DND-41 (cell line): ENCODE measurements around the gene PABPC1L.

Experiments
- ATAC-seq: fragments of 200-7000 bp; cut with Tn5 transposase; 3 replicates; pipeline ENCODE4 v1.9.1; 2021; ENCODE audit warnings: low read depth; ENCODE audit not compliant: insufficient read depth
- DNase-seq: peaks from one replicate; pipeline ENCODE4 v3.0.0-alpha.2; 2020
- H2AFZ ChIP-seq: 2 replicates; pipeline ENCODE4 v1.6.0; 2012; ENCODE audit warnings: low read depth, low read length
- H3K27ac ChIP-seq: 2 replicates; pipeline ENCODE4 v1.5.1; 2012; ENCODE audit warnings: low read length, inconsistent platforms
- H3K27me3 ChIP-seq: fragments of 200-600 bp; sonication (generic); 2 replicates; pipeline ENCODE4 v1.6.0; 2012; ENCODE audit warnings: low read length, mild to moderate bottlenecking, inconsistent platforms; ENCODE audit not compliant: insufficient read depth, poor library complexity
- H3K36me3 ChIP-seq: 2 replicates; pipeline ENCODE4 v1.5.1; 2012; ENCODE audit warnings: low read length, inconsistent platforms; ENCODE audit not compliant: insufficient read depth
- H3K4me1 ChIP-seq: 2 replicates; pipeline ENCODE4 v1.5.1; 2012; ENCODE audit warnings: mild to moderate bottlenecking, low read length; ENCODE audit not compliant: insufficient read depth
- H3K4me2 ChIP-seq: 2 replicates; pipeline ENCODE4 v1.6.0; 2012; ENCODE audit warnings: mild to moderate bottlenecking, moderate library complexity, low read length, inconsistent platforms; ENCODE audit not compliant: insufficient read depth
- H3K4me3 ChIP-seq, 2 experiments: fragments of 200-600 bp in 1 of 2; shearing (Covaris generic) in 1 of 2; 2 replicates each; pipeline ENCODE4 v1.5.1; 2012 to 2016; ENCODE audit warnings: inconsistent platforms in 2 of 2, low read length in 2 of 2, mild to moderate bottlenecking in 2 of 2, low read depth in 1 of 2, moderate library complexity in 1 of 2
- H3K79me2 ChIP-seq: 2 replicates; pipeline ENCODE4 v1.6.0; 2012; ENCODE audit warnings: low read length, inconsistent platforms; ENCODE audit not compliant: insufficient read depth
- H3K9ac ChIP-seq: 2 replicates; pipeline ENCODE4 v1.6.0; 2012; ENCODE audit warnings: low read depth, mild to moderate bottlenecking, inconsistent platforms, low read length, moderate library complexity
- H3K9me3 ChIP-seq: 2 replicates; pipeline ENCODE4 v1.5.1; 2012; ENCODE audit warnings: low read length, moderate library complexity, mild to moderate bottlenecking, inconsistent platforms; ENCODE audit not compliant: insufficient read depth, severe bottlenecking
- H4K20me1 ChIP-seq: 2 replicates; pipeline ENCODE4 v1.6.0; 2012; ENCODE audit warnings: low read length; ENCODE audit not compliant: insufficient read depth
- EZH2 ChIP-seq: IDR thresholded peaks from 3 replicates; pipeline ENCODE4 v1.6.1; 2012; ENCODE audit warnings: borderline replicate concordance, low read depth, mild to moderate bottlenecking, moderate library complexity, low read length, inconsistent platforms; ENCODE audit not compliant: severe bottlenecking
- TF ChIP-seq, protein P1 (sequence below): IDR thresholded peaks from 2 replicates; pipeline ENCODE4 v1.5.1; 2012; ENCODE audit warnings: borderline replicate concordance, low read length, moderate library complexity, mild to moderate bottlenecking; ENCODE audit not compliant: poor library complexity, severe bottlenecking; ENCODE audit errors: extremely low read depth

The PABPC1L gene

DNA sequence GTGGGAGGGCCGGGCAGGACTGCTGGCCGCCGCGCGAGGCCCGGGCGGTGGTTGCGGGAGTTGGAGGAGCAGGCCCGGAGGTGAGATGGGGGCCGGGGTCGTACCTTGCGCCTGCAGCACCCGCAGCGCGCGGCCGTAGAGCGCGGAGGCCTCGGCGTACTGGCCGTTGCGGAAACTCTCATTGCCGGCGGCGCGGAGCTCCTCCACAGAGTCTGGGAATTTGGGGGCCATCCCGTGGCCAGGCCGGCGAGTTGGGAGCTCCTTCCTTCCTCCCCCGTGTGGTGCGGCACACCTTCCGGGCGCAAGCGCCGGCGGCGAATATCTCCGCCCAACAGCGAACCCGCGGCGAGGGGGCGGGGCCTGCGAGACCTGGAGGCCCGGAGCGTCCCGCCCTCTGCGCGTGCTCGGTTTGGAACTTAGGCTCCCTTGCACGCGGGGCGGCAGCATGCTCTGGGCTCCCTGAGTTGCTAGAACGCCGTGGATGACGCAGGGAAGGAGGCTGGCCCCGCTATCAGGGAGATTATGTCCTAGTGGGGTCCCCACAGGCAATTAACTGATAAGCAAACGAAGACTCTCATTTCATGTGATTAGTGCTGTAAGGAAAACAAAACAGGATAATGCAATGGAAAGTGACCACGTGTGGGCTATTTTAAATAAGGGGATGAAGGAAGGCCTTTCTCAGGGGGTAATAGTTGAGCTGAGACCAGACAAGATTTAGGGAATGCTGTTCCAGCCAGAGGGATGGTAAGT, 50.4 kb downstream of the PABPC1L start, which contains the start of gene TOMM34:
Gene TOMM34 (minus strand): TSS at position 295 of the 750 bp plus-strand sequence. CDS start 64 bp downstream, at position 231.
- Histone ChIP-seq H2AFZ (peak within 1 kb of the TSS; percentile 81), H3K36me3 (peaks cover 31% of the 10 kb centered on the region), H3K4me1 (peaks cover 40% of the 10 kb centered on the region), H3K27ac (peak within 1 kb of the TSS; percentile 68), H3K79me2 (peaks cover 42% of the 10 kb centered on the region), H3K4me2 (peak within 1 kb of the TSS; percentile 90), H3K9ac (peak within 1 kb of the TSS; percentile 62), H3K4me3 (peak within 1 kb of the TSS; percentile 50 to 72), H4K20me1 (peaks cover 14% of the 10 kb centered on the region; the same call in 1 of the 2 replicates), H3K27me3 (no peaks in the 10 kb centered on the region), H3K9me3 (no peaks in the 10 kb centered on the region)
- ATAC-seq (peak; percentile 97), DNase-seq (peak; percentile 97)
- TF ChIP-seq, protein P1, sequence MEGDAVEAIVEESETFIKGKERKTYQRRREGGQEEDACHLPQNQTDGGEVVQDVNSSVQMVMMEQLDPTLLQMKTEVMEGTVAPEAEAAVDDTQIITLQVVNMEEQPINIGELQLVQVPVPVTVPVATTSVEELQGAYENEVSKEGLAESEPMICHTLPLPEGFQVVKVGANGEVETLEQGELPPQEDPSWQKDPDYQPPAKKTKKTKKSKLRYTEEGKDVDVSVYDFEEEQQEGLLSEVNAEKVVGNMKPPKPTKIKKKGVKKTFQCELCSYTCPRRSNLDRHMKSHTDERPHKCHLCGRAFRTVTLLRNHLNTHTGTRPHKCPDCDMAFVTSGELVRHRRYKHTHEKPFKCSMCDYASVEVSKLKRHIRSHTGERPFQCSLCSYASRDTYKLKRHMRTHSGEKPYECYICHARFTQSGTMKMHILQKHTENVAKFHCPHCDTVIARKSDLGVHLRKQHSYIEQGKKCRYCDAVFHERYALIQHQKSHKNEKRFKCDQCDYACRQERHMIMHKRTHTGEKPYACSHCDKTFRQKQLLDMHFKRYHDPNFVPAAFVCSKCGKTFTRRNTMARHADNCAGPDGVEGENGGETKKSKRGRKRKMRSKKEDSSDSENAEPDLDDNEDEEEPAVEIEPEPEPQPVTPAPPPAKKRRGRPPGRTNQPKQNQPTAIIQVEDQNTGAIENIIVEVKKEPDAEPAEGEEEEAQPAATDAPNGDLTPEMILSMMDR: no peak
- no peak for TF ChIP-seq EZH2

DNA sequence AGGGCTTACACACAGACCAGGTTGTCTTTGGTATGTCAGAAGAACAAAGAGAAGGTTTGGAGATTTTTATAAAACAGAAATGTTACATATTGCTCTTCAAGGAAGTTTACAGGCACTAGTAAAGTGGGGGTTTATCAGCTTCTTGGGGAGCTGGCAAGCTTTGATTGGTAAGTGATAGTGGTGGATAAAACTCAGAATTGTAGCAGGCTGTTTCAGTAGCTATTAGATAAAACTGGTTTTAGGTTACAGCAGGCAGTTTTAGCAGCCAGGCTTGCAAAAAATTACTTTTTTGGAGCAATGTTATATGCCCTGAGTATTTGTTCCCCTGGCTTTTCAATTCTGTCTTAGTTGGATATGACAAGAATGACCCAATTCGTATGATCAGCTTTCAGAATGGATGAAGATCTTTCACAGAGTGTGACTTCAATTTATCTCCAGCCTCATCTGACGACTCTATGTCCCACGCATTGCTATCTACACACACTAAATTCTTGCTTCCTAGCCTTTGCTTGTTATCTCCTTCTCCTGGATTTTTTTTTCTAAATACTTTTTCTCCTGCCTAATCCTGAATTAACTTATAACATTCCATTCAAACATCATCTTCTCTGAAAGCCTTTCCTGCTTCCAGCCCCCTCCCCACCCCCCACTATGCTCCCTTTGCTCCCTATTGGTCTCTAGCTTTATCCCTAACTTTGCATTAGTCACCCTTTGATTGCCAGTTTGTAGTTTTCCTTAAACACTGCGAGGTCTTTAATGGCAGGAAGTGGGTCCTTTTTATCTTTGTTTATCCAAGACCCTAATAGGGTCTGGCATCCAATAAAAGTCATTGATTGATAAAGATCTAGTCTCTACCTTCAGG, 51.4 kb downstream of the PABPC1L start:
- ATAC-seq (no peak), DNase-seq (no peak)
- Histone ChIP-seq H4K20me1 (peaks cover 14% of the 10 kb centered on the region; the same call in 1 of the 2 replicates), H3K27ac (peak overlapping the region; percentile 64; the same call in 1 of the 2 replicates), H3K4me3 (peak overlapping the region in 1 of 2 experiments; percentile 72; a peak in 1 of 4 replicates), H3K79me2 (peaks cover 48% of the 10 kb centered on the region), H3K4me1 (peaks cover 48% of the 10 kb centered on the region), H3K9me3 (no peaks in the 10 kb centered on the region), H3K27me3 (no peaks in the 10 kb centered on the region), H2AFZ (peak overlapping the region; percentile 70), H3K36me3 (peaks cover 22% of the 10 kb centered on the region), H3K4me2 (peak overlapping the region; percentile 90), H3K9ac (peak overlapping the region; percentile 62)
- TF ChIP-seq, protein P1: no peak
- no peak for TF ChIP-seq EZH2

DNA sequence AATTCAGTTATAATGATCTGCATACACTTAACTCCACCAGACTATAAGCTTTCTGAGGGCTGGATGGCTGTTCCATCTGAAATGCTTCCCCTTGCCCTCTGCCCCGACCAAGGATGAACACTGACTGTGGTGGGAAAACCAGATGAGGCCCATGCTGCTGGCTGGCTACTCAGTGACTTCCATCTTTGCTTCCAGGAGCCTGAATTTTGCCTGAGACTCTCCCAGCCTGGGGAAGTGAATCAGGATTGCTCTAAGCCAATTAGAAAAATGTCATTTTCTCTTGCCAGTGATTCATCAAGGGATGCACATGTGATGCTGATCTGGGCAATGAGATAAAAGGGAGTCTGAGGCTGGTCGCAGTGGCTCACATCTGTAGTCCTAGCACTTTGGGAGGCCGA, 52.0 kb downstream of the PABPC1L start:
- Histone ChIP-seq H3K36me3 (peaks cover 17% of the 10 kb centered on the region), H3K4me3 (no peak overlapping the region), H2AFZ (no peak overlapping the region), H3K27ac (peak overlapping the region; percentile 32; the same call in 1 of the 2 replicates), H3K79me2 (peaks cover 49% of the 10 kb centered on the region), H3K9ac (no peak overlapping the region), H3K9me3 (no peaks in the 10 kb centered on the region), H3K4me2 (no peak overlapping the region), H4K20me1 (peaks cover 16% of the 10 kb centered on the region; the same call in 1 of the 2 replicates), H3K4me1 (peaks cover 49% of the 10 kb centered on the region), H3K27me3 (no peaks in the 10 kb centered on the region)
- no peak for DNase-seq
- ATAC-seq: no peak
- TF ChIP-seq, protein P1: no peak
- no peak for TF ChIP-seq EZH2
